Measurements from ENCODE around the gene CTXND1.

The CTXND1 gene

GRCh38 chr15:80259942-80260510, 8.0 kb upstream of the CTXND1 start:
- H3K4me3 ChIP-seq (ENCODE audit: low read depth, low read length): no peak overlapping the region

DNA sequence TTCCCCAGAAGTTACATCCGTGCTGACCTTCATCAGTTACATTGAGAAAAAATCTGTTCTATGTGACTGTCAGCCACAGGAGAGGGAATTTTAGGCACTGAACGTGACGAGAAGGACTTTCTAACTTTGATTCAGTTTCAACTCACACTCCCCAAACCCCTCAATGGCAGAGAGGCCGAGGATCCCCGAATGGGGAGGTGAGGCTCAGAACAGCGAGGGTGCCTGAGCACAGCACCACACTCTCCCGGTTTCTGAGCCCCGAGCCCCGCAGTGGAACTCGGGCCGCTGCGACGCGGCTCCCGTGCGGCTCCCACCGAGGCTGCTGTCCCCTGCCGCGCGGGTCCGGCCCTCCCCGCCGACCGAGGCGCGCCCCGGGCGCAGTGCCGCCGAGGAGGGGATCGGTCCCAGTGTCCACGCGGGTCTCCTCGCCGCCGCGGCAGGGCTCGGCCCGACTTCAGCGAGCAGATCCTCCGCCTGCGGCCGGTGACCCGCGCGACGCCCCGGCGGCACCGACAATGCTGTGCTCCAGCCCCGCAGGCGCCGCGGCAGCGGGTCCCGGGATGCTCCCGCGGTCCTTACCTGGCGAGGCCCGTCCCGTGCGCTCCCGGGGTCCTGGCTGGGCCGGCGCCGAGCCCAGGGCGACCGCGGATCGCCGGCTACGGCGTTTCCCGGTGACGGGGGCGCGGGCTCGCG, 439 bp downstream of the CTXND1 start:
- H3K4me3 ChIP-seq (ENCODE audit: low read depth, low read length): peak overlapping the region; percentile 44

DNA sequence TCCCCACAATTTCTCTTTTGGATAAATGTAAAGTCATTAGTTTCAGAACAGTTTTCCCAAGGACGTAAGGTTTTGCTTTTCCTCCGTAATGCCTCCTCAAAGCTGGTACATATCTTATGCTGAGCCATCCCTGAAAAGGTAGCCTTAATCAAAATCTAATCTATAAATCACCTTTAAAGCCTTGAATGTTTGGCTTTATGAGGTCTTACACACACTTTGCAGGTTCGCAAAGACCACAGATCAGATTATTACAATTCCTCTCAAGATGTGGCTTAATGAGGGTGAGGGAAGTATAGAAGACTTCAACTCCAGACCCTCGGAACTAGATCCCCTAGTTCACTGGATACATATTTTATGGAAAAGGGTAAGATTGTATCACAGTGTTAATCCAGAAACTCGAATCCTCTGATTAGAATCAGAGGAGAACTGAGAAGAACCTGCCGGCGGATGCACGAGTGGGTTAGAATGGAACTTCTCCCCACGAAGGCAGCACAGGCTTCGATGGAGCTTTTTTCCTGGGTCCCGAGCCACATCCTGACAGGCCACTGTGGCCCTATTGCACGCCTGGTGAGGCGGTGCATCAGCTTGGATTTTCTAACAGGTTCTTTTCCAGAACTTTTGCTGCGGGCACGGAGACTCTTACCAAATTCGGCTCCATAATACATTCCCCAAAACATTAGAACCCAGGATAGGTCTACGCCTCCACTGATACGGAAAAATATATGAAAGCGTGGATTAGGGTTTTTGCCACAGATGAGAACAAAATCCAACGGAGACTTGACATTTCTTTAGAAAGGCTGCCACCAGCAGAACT, 1.2 kb downstream of the CTXND1 start:
- H3K4me3 ChIP-seq (ENCODE audit: low read depth, low read length): peak overlapping the region; percentile 44

DNA sequence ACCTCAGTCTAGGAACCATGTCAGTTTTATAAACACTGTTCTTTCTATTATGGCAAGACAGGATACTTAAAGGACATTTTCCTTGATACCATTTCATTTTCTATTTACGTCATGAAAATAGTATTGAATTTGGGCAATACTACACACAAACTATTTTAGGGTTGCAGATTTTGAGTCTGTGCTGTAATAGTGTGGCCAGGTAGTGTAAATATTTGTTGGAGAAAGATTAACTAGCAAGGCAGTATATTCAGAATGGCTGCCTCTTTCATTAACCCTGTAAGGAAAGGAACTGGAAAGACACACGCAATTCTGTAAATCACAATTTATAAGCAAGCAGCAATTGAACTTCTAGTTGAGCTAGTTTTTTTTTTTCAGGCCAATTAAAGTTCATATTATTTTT, 2.0 kb downstream of the CTXND1 start:
- H3K4me3 ChIP-seq (ENCODE audit: low read depth, low read length): no peak overlapping the region

DNA sequence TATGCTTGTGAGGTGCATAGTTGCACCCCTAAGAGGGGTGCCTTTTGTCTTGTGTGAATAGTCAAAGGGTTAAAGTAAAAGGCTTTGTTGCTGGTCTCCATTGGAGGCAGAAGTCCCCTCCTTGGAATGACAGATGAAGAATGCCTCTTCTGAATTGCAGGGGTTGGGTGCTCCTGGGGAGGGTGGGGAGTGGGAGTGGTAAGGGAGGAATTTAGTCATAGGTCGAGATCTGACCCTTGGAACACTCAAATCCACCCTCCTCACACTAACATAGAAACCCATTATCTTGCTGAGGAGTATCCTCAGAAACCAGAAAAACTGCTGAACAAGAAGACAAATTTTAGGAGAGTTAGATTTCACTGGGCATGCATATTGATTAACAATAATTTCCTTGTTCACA, 4.7 kb downstream of the CTXND1 start:
- no peak overlapping the region for H3K4me3 ChIP-seq (ENCODE audit: low read depth, low read length)

GRCh38 chr15:80246425-80246894, 5.6 kb downstream of the CTXND1 start:
- H3K4me3 ChIP-seq (ENCODE audit: low read depth, low read length): no peak overlapping the region

- no peak overlapping the region for H3K4me3 ChIP-seq (ENCODE audit: low read depth, low read length)
Observed at GRCh38 chr15:80242802-80243201, 9.2 kb downstream of the CTXND1 start.

GRCh38 chr15:80242132-80242769, 9.8 kb downstream of the CTXND1 start:
- no peak overlapping the region for H3K4me3 ChIP-seq (ENCODE audit: low read depth, low read length)

- H3K4me3 ChIP-seq (ENCODE audit: low read depth, low read length): no peak overlapping the region
Observed at GRCh38 chr15:80241508-80241907, 10.5 kb downstream of the CTXND1 start.

GRCh38 chr15:80240276-80240675, 11.7 kb downstream of the CTXND1 start:
- H3K4me3 ChIP-seq (ENCODE audit: low read depth, low read length): no peak overlapping the region

DNA sequence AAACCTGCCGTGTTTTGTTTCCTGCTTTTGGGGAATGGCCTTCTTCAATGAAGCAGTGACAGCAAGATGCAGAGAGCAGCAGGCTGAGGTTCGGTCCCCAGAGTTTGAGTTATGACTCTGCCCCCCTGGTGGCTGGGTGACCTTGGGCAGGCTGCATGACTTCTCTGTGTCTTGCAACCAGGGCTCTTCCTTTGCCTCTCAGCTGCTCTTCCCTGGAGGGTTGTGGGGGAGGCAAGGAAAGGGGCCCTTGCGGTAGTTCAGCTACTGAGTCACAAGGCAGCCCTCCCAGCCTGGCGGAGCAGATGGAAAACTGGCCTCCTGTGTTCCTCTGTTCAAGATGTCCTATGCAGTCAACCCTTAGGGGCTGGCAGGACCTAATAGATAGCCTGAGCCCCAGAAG, 17.1 kb downstream of the CTXND1 start:
- no peak overlapping the region for H3K4me3 ChIP-seq (ENCODE audit: low read depth, low read length)

DNA sequence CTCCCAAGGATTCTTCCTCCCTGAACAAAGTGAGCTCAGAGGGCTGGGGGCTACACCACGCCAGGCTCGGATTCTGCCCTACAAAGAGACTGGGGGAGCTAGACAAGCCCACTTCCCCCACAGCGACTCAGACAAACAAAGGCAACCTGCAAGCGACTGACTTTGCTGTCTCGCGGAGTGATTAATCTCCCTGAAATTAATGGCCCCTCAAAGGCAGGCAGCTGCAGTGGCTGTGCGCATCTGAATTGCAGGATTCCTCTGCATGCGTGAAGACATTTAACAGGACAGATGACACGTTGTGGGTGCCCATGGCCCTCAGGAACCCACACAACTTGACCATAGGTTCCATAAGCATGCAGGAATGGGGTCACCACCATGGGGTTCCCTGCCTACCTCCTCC, 18.4 kb downstream of the CTXND1 start:
- no peak overlapping the region for H3K4me3 ChIP-seq (ENCODE audit: low read depth, low read length)

DNA sequence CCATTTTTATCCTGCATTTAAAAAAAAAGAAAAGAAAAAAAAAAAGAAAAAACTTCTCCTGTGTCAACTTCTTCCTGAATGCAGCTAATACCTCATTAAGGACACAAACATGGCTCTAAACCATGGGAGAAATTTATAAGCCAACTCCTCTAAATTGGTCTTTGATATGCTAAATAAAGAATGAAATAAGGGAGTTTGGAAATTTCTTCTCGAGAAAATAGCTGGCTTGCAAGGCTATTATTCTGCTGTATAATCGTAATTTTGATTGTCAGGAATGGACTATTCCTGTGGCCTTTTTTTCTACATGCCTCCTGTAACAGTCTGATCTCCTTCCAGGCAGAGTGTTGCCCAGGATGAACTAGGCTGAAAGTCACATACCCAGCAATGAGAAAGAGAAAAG, 20.6 kb downstream of the CTXND1 start:
- no peak overlapping the region for H3K4me3 ChIP-seq (ENCODE audit: low read depth, low read length)

- no peak overlapping the region for H3K4me3 ChIP-seq (ENCODE audit: low read depth, low read length)
Observed at GRCh38 chr15:80228959-80229610, 22.9 kb downstream of the CTXND1 start.

GRCh38 chr15:80219955-80220354, 32.1 kb downstream of the CTXND1 start:
- no peak overlapping the region for H3K4me3 ChIP-seq (ENCODE audit: low read depth, low read length)

DNA sequence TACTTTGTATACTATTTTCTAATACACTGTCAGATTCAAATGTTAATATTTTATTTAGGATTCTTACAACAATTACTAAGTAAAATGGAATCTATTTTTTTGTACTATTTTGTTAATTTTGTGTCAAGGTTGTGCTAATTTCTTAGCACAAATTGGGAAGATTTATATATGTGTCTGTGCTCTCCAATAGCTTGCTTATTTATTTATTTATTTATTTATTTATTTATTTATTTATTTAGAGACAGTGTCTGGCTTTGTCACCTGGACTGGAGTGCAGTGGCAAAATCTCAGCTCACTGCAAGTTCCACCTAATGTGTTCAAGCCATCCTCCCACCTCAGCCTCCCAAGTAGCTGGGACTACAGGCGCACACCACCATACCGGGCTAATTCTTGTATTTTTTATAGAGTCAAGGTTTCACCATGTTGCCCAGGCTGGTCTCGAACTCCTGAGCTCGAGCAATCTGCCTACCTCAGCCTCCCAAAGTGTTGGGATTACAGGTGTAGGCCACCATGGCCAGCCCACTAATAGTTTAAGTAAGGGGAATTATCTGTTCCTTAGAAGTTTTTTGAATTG, 34.6 kb downstream of the CTXND1 start:
- H3K4me3 ChIP-seq (ENCODE audit: low read depth, low read length): no peak overlapping the region

GRCh38 chr15:80216911-80217310, 35.1 kb downstream of the CTXND1 start:
- no peak overlapping the region for H3K4me3 ChIP-seq (ENCODE audit: low read depth, low read length)

GRCh38 chr15:80216141-80216540, 35.9 kb downstream of the CTXND1 start:
- H3K4me3 ChIP-seq (ENCODE audit: low read depth, low read length): no peak overlapping the region

DNA sequence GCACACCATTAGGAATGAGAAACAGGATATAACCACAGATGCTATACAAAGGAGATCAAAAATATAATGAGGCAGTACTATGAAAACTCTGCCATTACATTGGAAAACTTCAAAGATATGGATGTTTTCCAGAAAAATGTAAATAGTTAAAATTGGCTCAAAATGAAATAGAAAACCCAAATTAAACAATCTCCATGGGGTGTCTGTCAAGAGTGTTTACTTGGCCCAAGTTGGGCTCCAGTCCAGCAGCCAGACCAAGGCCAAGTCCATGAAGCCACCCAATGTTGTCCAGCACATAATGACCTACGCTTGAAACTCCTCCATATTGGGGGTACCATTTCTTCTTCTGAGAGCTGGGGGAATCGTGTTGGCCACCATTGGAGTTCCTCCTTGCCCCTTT, 37.1 kb downstream of the CTXND1 start:
- no peak overlapping the region for H3K4me3 ChIP-seq (ENCODE audit: low read depth, low read length)

DNA sequence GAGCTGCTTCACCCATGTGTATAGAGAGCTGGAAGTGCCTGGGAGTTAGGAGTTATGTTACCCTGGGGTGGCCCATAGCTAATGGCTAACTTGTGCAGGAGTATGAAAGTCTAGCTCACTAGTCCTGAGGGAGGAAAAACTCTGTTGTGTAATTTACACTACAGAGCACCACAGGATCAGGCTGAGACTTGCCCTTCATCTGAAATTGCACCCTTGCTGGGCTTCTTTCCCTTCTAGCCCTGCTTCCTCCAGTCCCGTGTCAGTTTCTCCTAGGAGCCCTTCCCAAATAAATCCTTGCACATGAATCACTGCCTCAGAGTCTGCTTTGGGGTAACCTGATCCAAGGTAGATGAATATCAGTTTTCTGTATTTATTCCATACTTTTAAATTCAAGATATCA, 40.0 kb downstream of the CTXND1 start:
- H3K4me3 ChIP-seq (ENCODE audit: low read depth, low read length): no peak overlapping the region
